Lower lobe of right lung (tissue), 2 donors: ENCODE data around the gene ATG101. TPM values are rescaled to one million over a fixed set of nuclear protein-coding genes. Genes with fewer than 3 reads are reported as not detected.

Experiments used
- ATAC-seq, 2 donors: fragments of 200-7000 bp; cut with Tn5 transposase; one replicate each; pipeline ENCODE4 v1.9.1; 2020 to 2022; ENCODE audit warnings: mild to moderate bottlenecking in 2 of 2, moderate library complexity in 2 of 2
- DNase-seq: peaks from one replicate; pipeline ENCODE4 v3.0.0-alpha.2; 2020
- H3K27ac ChIP-seq: fragments of 200-600 bp; one replicate; pipeline ENCODE4 v1.8.0; 2022
- H3K27me3 ChIP-seq: fragments of 200-600 bp; one replicate; pipeline ENCODE4 v1.8.0; 2022; ENCODE audit warnings: low read depth
- H3K36me3 ChIP-seq: fragments of 200-600 bp; one replicate; pipeline ENCODE4 v1.8.0; 2022; ENCODE audit warnings: mild to moderate bottlenecking
- H3K4me1 ChIP-seq: fragments of 200-600 bp; one replicate; pipeline ENCODE4 v1.8.0; 2022
- H3K4me3 ChIP-seq: fragments of 200-600 bp; one replicate; pipeline ENCODE4 v1.8.0; 2022; ENCODE audit warnings: mild to moderate bottlenecking
- H3K9me3 ChIP-seq: fragments of 200-600 bp; one replicate; pipeline ENCODE4 v1.8.0; 2022
- CTCF ChIP-seq: fragments of 200-600 bp; IDR thresholded peaks from one replicate; pipeline ENCODE4 v1.8.0; 2022; ENCODE audit warnings: antibody characterized with exemption, mild to moderate bottlenecking
- intact Hi-C: fragments of 100-400 bp; cut with DNase I; formaldehyde crosslinking; loops from one replicate; pipeline ENCODE4 v1.11.0; 2022
- total RNA-seq: library from RNA; stranded (reverse); fragmentation: NEBNext Ultra II Directional; extraction: Animal tissue kit (Norgen Biotek cat#: 25700); gene quantifications from one replicate; pipeline ENCODE4 v1.2.1, GENCODE V29; 2021
- donor health status: DM: no; HTN: yes; CAD: no; lungs with severe emphysema.

Gene ATG101
- total RNA-seq, 1 donor from 2014 or later, result 31.8 TPM

- ATAC-seq, result no peak
Observed at GRCh38 chr12:52042706-52043385, 26.9 kb upstream of the ATG101 start.

GRCh38 chr12:52043386-52044212, 26.2 kb upstream of the ATG101 start:
- Histone ChIP-seq H3K27ac (peak overlapping the region; percentile 79), H3K4me3 (no peak overlapping the region), H3K27me3 (no peaks in the 10 kb centered on the region), H3K4me1 (peaks cover 66% of the 10 kb centered on the region), H3K9me3 (no peaks in the 10 kb centered on the region), H3K36me3 (no peaks in the 10 kb centered on the region)
- TF ChIP-seq CTCF, result no peak
- peak; percentile 1 for ATAC-seq
- intact Hi-C loops, result no loop called here
- no peak for DNase-seq

More at GRCh38 chr12:52042706-52043385, 26.9 kb upstream of the ATG101 start:
- Histone ChIP-seq H3K36me3 (no peaks in the 10 kb centered on the region), H3K27me3 (no peaks in the 10 kb centered on the region), H3K27ac (peak overlapping the region; percentile 79), H3K4me1 (peaks cover 72% of the 10 kb centered on the region), H3K9me3 (no peaks in the 10 kb centered on the region), H3K4me3 (no peak overlapping the region)
- intact Hi-C loops, result no loop called here
- no peak for TF ChIP-seq CTCF
- no peak for DNase-seq

GRCh38 chr12:52044292-52044983, 25.3 kb upstream of the ATG101 start:
- peak; percentile 73 for DNase-seq
- H3K27me3 ChIP-seq, result no peaks in the 10 kb centered on the region
- H3K27ac ChIP-seq, result peak overlapping the region; percentile 79
- H3K9me3 ChIP-seq, result no peaks in the 10 kb centered on the region
- intact Hi-C loops, result no loop called here
- no peaks in the 10 kb centered on the region for H3K36me3 ChIP-seq
- H3K4me3 ChIP-seq, result no peak overlapping the region
- H3K4me1 ChIP-seq, result peaks cover 66% of the 10 kb centered on the region
- peak; percentile 55 to 57 for ATAC-seq
- no peak for TF ChIP-seq CTCF

DNA sequence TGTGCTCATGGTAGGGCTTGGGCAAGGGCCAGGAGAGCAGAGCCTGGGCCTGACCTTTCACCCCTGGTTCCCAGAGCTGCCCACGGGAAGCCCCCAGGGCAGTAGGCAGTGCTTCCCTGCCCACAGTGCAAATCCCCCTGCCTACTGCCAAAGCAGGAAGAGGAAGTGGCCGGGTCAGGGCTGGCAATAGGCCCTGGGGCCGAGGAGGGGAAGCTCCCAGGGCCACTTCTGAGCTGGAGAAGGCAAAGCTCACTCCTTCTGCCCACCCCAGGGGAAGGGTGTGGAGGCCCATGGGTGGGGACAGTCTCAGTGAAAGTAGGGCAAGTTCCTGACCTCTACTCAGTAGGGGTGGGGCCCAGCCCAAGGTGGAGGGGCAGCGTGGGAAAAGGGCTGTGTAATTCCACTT, 24.0 kb upstream of the ATG101 start:
- H3K27ac ChIP-seq, result peak overlapping the region; percentile 79
- no peak for TF ChIP-seq CTCF
- no peaks in the 10 kb centered on the region for H3K9me3 ChIP-seq
- ATAC-seq (peak; percentile 37 to 58), DNase-seq (peak; percentile 84)
- peaks cover 78% of the 10 kb centered on the region for H3K4me1 ChIP-seq
- intact Hi-C loops, result no loop called here
- no peaks in the 10 kb centered on the region for H3K36me3 ChIP-seq
- no peaks in the 10 kb centered on the region for H3K27me3 ChIP-seq
- H3K4me3 ChIP-seq, result no peak overlapping the region

DNA sequence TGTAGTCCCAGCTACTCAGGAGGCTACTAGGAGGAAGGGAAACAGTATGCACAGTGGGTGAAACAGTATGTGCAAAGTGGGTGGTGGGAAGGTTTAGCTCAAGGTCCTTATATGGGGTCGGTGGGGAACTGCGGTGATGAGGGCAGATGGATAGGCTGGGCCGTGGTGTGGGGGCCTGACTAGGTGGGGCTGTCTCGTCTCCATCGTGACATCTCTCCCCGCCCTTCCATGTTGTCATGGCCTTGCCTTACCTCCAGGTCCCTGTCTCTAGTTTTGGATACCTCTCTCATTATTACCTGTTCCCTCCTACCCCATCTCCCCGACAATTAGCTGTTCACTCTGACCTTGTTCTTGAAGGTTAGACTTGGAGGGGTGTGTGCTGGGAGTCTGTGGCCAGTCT, 22.9 kb upstream of the ATG101 start:
- no peak overlapping the region for H3K4me3 ChIP-seq
- TF ChIP-seq CTCF, result no peak
- H3K36me3 ChIP-seq, result no peaks in the 10 kb centered on the region
- intact Hi-C loops, result no loop called here
- no peaks in the 10 kb centered on the region for H3K9me3 ChIP-seq
- peaks cover 73% of the 10 kb centered on the region for H3K4me1 ChIP-seq
- DNase-seq, result no peak
- ATAC-seq, result no peak
- H3K27me3 ChIP-seq, result no peaks in the 10 kb centered on the region
- H3K27ac ChIP-seq, result no peak overlapping the region
